Fibroblast of lung (primary cell): ENCODE results near the gene ZBTB45.

Experiments
- CTCF ChIP-seq, 2 donors: IDR thresholded peaks in 1 of 2; conservative IDR thresholded peaks in 1 of 2; 1 replicate in 1 of 2; 2 replicates in 1 of 2; pipeline ENCODE4 v1.5.1; 2011 to 2012; ENCODE audit warnings: low read length in 2 of 2, control low read depth in 1 of 2, inconsistent platforms in 1 of 2, low read depth in 1 of 2, mild to moderate bottlenecking in 1 of 2
- EZH2 ChIP-seq: IDR thresholded peaks from 2 replicates; pipeline ENCODE4 v1.5.1; 2012; ENCODE audit warnings: low read length, control low read depth, mild to moderate bottlenecking; ENCODE audit errors: missing control alignments

- no peak for TF ChIP-seq CTCF (conservative IDR thresholded peaks at IDR 0.05 in 1 of 2, IDR thresholded peaks at IDR 0.05 in 1 of 2; ENCODE audit: low read depth in 1 of 2, low read length in 2 of 2)
- no peak for TF ChIP-seq EZH2
Observed at GRCh38 chr19:58543826-58544590, 24.4 kb upstream of the ZBTB45 start, which contains the start of gene TRIM28.
